Neural cell (in vitro differentiated cells): ENCODE results near the gene SLC30A7.

Experiments used
- CTCF ChIP-seq: fragments of 450-650 bp; IDR thresholded peaks from 2 replicates; pipeline ENCODE4 v1.5.1; 2014; ENCODE audit warnings: antibody characterized with exemption, mild to moderate bottlenecking, moderate library complexity; ENCODE audit not compliant: poor library complexity, severe bottlenecking
- RAD21 ChIP-seq: fragments of 450-650 bp; conservative IDR thresholded peaks from 2 replicates; pipeline ENCODE4 v1.6.1; 2014; ENCODE audit warnings: antibody characterized with exemption, mild to moderate bottlenecking, moderate library complexity
- REST ChIP-seq: IDR thresholded peaks from 2 replicates; pipeline ENCODE4 v1.6.1; 2012; ENCODE audit warnings: borderline replicate concordance

- TF ChIP-seq CTCF = no peak
- TF ChIP-seq RAD21 = no peak
- no peak for TF ChIP-seq REST
These were observed 131.4 kb downstream of the SLC30A7 start for GRCh38 chr1:101027194-101027772.
